Muscle of back (tissue), 13 donors: ENCODE measurements around the gene PRR20A. TPM values are rescaled to one million over a fixed set of nuclear protein-coding genes. Genes with fewer than 3 reads are reported as not detected.
"Not testable (repeated sequence)": the region's sequence is repeated elsewhere in the genome, so short reads cannot be mapped to it uniquely, and the experiment has no call there.

Experiments
- DNase-seq, 3 donors: peaks; one replicate each; pipeline versions ENCODE4 v3.0.0 to v3.0.0-alpha.2; 2013
- long read RNA-seq, 9 donors: transcript quantifications; one replicate each; lab custom pipeline, GENCODE V29; 2026
- polyA plus RNA-seq, 10 donors: library from polyadenylated mRNA; unstranded; fragments of 120-200 nt; gene quantifications; one replicate each; pipeline ENCODE4 v1.2.1, GENCODE V29; 2013; ENCODE audit not compliant: insufficient read length in 10 of 10

PRR20A gene
- polyA plus RNA-seq: not detected
- long read RNA-seq, donor 1: 0 reads
- long read RNA-seq, donor 2: 0 reads
- long read RNA-seq, donor 3: 0 reads
- long read RNA-seq, donor 4: 0 reads
- long read RNA-seq, donor 5: 0 reads
- long read RNA-seq, donor 6: 0 reads
- long read RNA-seq, donor 7: 0 reads
- long read RNA-seq, donor 8: 0 reads
- long read RNA-seq, donor 9: 0 reads

DNA sequence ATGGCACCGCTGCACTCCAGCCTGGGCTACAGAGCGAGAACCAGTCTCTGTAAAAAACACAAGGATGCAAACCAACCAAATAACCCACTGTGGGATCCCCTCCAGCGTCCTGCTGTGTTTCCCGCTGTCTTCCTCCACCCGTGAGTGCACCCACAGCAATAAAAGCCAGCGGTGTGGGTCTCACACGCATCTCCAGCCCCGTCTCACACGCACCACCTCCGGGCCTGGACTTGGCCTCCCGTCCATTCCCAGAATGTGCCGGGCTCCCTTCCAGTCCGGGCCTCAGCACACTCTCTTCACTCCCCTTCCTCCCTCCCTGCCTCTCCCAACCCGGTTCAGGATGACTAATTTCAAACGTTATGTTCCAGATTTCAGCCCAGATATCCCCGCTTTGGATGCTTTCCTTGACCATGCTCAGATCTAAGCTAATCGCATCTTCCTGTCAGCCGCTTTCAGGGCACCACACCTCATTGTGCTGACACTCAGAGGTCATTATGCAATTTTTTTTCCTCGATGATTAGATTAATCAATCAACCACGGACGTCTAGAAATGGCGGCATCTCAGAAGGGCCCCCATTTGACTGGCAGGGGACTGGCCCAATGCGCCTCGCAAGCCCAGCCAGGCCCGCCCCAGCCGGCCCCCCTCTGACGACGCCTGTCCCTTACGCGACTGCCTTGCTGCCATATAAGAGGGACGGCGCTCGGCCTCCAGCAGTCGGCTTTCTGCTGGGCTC, at the start of gene PRR20A:
TSS of gene PRR20A (plus strand) at position 684 of the 734 bp plus-strand sequence. CDS start 387 bp downstream, outside the sequence.
- not testable (repeated sequence) for DNase-seq

DNA sequence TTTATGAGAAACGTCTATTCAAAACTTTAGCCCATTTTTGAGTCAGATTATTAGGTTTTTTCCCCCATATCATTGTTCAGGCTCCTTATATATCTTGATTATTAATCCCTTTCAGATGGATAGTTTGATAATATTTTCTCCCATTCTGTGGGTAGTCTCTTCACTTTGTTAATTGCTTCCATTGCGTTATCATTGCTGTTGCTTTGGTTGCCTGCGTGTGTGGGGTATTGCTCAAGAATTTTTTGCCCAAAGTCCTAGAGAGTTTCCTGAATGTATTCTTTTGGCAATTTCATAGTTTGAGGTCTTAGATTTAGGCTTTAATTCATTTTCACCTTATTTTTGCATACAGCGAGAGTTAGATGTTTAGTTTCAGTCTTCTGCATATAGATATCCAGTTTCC, 25.8 kb upstream of the PRR20A start:
- no peak for DNase-seq

DNA sequence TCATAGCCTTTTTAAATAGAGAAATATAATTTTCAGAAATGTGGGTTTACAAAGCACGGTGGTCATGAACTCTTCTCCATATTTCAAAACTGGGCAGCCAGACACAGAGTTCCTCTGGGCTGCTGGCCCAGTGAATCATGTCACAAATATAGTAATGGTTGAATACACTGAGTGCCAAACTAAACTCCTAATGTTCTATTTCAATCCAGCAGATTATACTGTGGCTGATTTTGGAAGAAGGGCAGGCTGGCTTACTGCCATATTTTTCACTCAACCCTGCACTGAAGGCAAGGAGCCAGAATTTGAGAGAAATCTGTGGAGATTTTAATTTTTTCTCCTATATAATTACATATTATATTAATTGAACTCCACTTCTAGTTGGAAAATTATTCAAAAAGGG, 17.0 kb upstream of the PRR20A start:
- peak; percentile 73 to 90 (median 83) for DNase-seq

DNA sequence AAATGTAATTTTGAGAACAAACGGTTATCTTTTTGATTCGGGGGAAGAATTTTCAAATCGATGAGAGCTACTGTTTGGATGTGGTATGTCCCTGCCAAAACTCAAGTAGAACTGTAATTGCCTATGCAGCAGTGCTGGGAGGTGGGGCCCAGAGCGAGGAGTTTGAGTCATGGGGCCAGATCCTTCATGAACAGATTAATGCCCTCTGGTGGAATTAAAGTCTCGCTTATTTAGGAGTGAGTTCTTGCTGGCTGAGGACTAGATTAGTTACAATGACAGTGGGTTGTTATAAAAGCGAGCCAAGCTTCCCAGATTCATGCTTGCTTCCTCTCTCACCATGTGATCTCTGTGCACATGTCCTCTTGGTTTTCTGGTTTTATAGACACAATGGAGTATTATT, 11.8 kb upstream of the PRR20A start:
- no peak for DNase-seq

DNA sequence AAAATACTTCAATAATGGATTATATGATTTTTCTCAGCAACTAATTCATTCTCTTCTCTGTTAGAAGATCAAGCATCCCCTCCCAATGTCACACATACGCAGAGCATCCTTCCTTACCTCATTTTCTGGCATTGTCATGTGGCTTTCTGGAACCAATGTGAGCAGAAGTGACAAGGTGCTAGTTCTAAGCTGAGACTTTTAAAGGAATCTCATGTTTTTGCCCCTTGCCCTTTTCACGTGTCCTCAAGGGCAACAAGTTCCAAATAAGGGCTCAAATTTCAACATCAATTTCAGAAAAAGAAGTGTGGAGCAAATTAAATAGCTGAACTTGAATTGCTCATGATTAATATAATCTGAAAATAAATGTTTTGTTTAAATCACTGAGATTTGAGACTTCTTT, 4.6 kb upstream of the PRR20A start:
- DNase-seq: no peak

DNA sequence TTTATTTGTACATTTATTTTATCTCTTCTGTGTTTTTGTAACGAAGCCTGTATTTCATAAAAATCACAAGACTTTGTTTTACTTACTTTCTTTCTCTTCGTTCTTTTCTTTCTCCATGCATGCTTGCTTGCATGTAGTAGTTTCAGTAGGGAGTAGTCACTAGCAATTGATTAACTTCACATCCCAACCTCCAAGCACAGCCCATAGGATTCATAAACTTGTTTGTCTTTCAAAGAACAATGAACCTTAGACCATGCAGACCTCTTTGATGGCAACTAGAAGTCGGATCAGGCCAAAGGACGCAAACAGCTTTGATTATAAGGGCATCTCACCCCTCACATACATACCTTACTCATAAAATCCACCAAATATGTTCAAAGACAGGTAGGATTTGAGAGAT, 3.1 kb upstream of the PRR20A start:
- no peak for DNase-seq

DNA sequence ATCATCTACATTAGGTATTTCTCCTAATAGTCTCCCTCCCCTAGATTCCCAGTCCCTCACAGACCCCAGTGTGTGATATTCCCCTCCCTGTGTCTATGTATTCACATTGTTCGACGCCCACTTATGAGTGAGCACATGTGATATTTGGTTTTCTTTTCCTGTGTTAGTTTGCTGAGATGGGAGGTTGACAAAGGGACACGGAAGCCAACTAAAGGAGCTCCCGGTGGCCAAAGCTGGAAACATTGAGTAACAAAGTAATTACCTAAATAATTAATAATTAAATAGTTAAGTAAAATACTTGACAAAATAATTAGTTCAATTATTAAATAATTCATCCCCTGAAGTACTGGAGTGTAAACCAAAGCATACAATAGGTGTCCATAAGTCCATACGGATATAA, 1.7 kb upstream of the PRR20A start:
- no peak for DNase-seq

DNA sequence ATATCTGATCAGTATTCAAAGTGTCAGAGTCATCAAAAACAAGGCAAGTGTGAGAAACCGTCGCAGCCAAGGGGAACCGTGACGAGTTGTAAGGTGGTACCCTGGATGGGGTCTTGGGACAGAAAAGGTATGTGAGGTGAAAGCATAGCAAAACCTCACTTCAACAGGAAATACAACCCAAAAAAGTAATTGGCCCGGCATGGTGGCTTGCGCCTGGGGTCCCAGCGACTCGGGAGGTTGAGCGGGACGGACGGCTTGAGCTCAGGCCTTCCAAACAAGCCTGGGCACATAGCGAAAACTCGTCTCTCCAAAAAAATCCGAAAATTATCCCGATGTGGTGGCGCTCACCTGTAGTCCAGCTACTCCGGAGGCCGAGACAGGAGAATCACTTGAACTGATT, 937 bp upstream of the PRR20A start:
- not testable (repeated sequence) for DNase-seq

DNA sequence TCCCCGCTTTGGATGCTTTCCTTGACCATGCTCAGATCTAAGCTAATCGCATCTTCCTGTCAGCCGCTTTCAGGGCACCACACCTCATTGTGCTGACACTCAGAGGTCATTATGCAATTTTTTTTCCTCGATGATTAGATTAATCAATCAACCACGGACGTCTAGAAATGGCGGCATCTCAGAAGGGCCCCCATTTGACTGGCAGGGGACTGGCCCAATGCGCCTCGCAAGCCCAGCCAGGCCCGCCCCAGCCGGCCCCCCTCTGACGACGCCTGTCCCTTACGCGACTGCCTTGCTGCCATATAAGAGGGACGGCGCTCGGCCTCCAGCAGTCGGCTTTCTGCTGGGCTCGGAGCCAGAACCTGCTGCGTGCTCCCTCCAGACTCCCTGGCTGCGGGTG, 6.5 kb downstream of the PRR20A start, which contains the start of gene PRR20B:
TSS of gene PRR20B (plus strand) at position 301 of the 400 bp plus-strand sequence. CDS start 387 bp downstream, outside the sequence.
- DNase-seq: not testable (repeated sequence)

DNA sequence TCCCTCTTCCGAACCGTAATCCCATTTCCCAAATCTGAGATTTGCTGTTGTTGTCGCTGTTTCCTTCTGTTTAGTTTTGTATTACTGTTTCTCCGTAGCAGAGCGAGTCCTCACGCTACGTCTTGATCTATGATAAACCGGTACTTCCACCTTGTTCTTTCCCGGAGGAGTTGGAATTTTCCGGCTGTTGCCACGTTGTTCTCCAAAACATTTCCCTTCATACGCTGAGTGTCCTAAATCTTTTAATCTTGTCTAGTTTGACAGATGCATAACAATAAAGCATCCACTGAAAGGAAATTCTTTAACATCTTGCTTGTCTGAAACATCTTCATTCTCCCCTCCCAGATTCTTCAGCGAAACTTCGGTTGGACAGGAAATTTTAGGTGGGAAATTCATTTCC, 7.4 kb downstream of the PRR20A start:
- not testable (repeated sequence) for DNase-seq

DNA sequence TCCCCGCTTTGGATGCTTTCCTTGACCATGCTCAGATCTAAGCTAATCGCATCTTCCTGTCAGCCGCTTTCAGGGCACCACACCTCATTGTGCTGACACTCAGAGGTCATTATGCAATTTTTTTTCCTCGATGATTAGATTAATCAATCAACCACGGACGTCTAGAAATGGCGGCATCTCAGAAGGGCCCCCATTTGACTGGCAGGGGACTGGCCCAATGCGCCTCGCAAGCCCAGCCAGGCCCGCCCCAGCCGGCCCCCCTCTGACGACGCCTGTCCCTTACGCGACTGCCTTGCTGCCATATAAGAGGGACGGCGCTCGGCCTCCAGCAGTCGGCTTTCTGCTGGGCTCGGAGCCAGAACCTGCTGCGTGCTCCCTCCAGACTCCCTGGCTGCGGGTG, 13.0 kb downstream of the PRR20A start, which contains the start of gene PRR20C:
TSS of gene PRR20C (plus strand) at position 301 of the 400 bp plus-strand sequence. CDS start 387 bp downstream, outside the sequence.
- not testable (repeated sequence) for DNase-seq

DNA sequence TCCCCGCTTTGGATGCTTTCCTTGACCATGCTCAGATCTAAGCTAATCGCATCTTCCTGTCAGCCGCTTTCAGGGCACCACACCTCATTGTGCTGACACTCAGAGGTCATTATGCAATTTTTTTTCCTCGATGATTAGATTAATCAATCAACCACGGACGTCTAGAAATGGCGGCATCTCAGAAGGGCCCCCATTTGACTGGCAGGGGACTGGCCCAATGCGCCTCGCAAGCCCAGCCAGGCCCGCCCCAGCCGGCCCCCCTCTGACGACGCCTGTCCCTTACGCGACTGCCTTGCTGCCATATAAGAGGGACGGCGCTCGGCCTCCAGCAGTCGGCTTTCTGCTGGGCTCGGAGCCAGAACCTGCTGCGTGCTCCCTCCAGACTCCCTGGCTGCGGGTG, 19.6 kb downstream of the PRR20A start, which contains the start of gene PRR20D:
TSS of gene PRR20D (plus strand) at position 301 of the 400 bp plus-strand sequence. CDS start 387 bp downstream, outside the sequence.
- not testable (repeated sequence) for DNase-seq

DNA sequence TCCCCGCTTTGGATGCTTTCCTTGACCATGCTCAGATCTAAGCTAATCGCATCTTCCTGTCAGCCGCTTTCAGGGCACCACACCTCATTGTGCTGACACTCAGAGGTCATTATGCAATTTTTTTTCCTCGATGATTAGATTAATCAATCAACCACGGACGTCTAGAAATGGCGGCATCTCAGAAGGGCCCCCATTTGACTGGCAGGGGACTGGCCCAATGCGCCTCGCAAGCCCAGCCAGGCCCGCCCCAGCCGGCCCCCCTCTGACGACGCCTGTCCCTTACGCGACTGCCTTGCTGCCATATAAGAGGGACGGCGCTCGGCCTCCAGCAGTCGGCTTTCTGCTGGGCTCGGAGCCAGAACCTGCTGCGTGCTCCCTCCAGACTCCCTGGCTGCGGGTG, 26.2 kb downstream of the PRR20A start, which contains the start of gene PRR20E:
TSS of gene PRR20E (plus strand) at position 301 of the 400 bp plus-strand sequence. CDS start 387 bp downstream, outside the sequence.
- DNase-seq: not testable (repeated sequence)

DNA sequence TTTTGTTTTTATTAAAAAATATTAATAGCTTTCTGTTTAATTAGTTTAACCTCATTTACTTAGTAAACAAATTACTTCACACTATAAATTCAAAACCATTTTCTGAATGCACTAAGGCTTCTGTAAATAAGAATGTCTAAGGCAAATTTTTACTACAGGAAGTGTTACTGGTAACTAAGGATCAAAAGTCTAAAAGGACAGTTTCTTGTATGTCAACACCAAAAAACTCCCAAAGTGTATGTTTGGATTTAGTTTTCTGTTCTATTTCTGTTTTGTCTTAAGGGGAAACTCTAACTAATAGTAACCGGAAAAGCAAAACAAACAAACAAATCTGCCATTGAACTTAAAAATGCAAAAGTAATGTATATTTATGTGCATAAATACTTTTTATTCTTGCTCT, 50.9 kb downstream of the PRR20A start:
- no peak for DNase-seq

Other genes with a start within 250 kb of the PRR20A start
- gene PRR20B, start 6.6 kb downstream of the PRR20A start, polyA plus RNA-seq: not detected
- gene PRR20C, start 13.1 kb downstream of the PRR20A start, polyA plus RNA-seq: not detected
- gene PRR20D, start 19.7 kb downstream of the PRR20A start, polyA plus RNA-seq: not detected
- gene PRR20E, start 26.3 kb downstream of the PRR20A start, polyA plus RNA-seq: not detected